GM12878 (cell line): ENCODE results near the gene TMEM131L. TPM values are rescaled to one million over a fixed set of nuclear protein-coding genes. Genes with fewer than 3 reads are reported as not detected.

Experiments
- ATF2 ChIP-seq: IDR thresholded peaks from 2 replicates; pipeline ENCODE4 v1.6.1; 2012; ENCODE audit warnings: low read length, inconsistent platforms
- ATF3 ChIP-seq: IDR thresholded peaks from 2 replicates; pipeline ENCODE4 v1.6.1; 2011; ENCODE audit warnings: low read depth, mild to moderate bottlenecking, low read length, moderate library complexity, borderline replicate concordance; ENCODE audit errors: extremely low read depth
- BACH1 ChIP-seq: fragments of 450-650 bp; IDR thresholded peaks from 2 replicates; pipeline ENCODE4 v1.6.1; 2017; ENCODE audit warnings: mild to moderate bottlenecking, borderline replicate concordance
- BCL11A ChIP-seq: IDR thresholded peaks from 2 replicates; pipeline ENCODE4 v1.6.1; 2011; ENCODE audit warnings: low read depth, low read length
- CEBPB ChIP-seq, 2 experiments: fragments of 150-350 bp in 1 of 2; IDR thresholded peaks; 2 replicates each; pipeline ENCODE4 v1.6.1; 2012 to 2014; ENCODE audit warnings: low read depth in 2 of 2, low read length in 2 of 2, borderline replicate concordance in 1 of 2, inconsistent platforms in 1 of 2
- DPF2 ChIP-seq: fragments of 450-650 bp; IDR thresholded peaks from 2 replicates; pipeline ENCODE4 v1.6.1; 2017; ENCODE audit warnings: mild to moderate bottlenecking
- EED ChIP-seq: sonication (generic); IDR thresholded peaks from 2 replicates; pipeline ENCODE4 v1.6.1; 2016; ENCODE audit warnings: antibody characterized with exemption, low read depth
- ESRRA ChIP-seq: IDR thresholded peaks from 2 replicates; pipeline ENCODE4 v1.6.1; 2012; ENCODE audit warnings: mild to moderate bottlenecking, low read length, improper control_type of control experiment
- ETV6 ChIP-seq, 2 experiments: fragments of 450-650 bp in 1 of 2; IDR thresholded peaks in 1 of 2; conservative IDR thresholded peaks in 1 of 2; 2 replicates each; pipeline ENCODE4 v1.6.1; 2014; ENCODE audit warnings: antibody characterized with exemption in 1 of 2, borderline replicate concordance in 1 of 2, low read depth in 1 of 2, mild to moderate bottlenecking in 1 of 2, moderate library complexity in 1 of 2
- FOXM1 ChIP-seq: IDR thresholded peaks from 2 replicates; pipeline ENCODE4 v1.6.1; 2012; ENCODE audit warnings: low read depth, mild to moderate bottlenecking, inconsistent platforms, low read length, moderate library complexity
- HDGF ChIP-seq: fragments of 450-650 bp; IDR thresholded peaks from 2 replicates; pipeline ENCODE4 v1.6.1; 2016; ENCODE audit warnings: antibody characterized with exemption
- IKZF1 ChIP-seq: fragments of 450-650 bp; conservative IDR thresholded peaks from 2 replicates; pipeline ENCODE4 v1.6.1; 2017; ENCODE audit warnings: antibody characterized with exemption, mild to moderate bottlenecking
- IKZF2 ChIP-seq, 2 experiments: fragments of 450-650 bp; IDR thresholded peaks; 2 replicates each; pipeline ENCODE4 v1.6.1; 2017; ENCODE audit warnings: mild to moderate bottlenecking in 2 of 2, moderate library complexity in 2 of 2
- JUND ChIP-seq: IDR thresholded peaks from 2 replicates; pipeline ENCODE4 v1.6.1; 2012; ENCODE audit warnings: low read depth, mild to moderate bottlenecking, low read length, improper control_type of control experiment, moderate library complexity
- MYB ChIP-seq: fragments of 150-350 bp; IDR thresholded peaks from 2 replicates; pipeline ENCODE4 v1.6.1; 2014; ENCODE audit warnings: mild to moderate bottlenecking, low read depth, low read length, borderline replicate concordance
- MYC ChIP-seq: IDR thresholded peaks from 2 replicates; pipeline ENCODE4 v1.6.1; 2011; ENCODE audit warnings: mild to moderate bottlenecking, low read length, moderate library complexity, inconsistent platforms; ENCODE audit not compliant: insufficient read depth, insufficient replicate concordance, insufficient read length, severe bottlenecking
- NFXL1 ChIP-seq: fragments of 450-650 bp; IDR thresholded peaks from 2 replicates; pipeline ENCODE4 v1.6.1; 2017; ENCODE audit warnings: antibody characterized with exemption, mild to moderate bottlenecking, borderline replicate concordance
- NFYA ChIP-seq: IDR thresholded peaks from 2 replicates; pipeline ENCODE4 v1.6.1; 2011; ENCODE audit warnings: low read depth, mild to moderate bottlenecking, low read length, improper control_type of control experiment, borderline replicate concordance
- NKRF ChIP-seq: fragments of 450-650 bp; conservative IDR thresholded peaks from 2 replicates; pipeline ENCODE4 v1.6.1; 2017; ENCODE audit warnings: mild to moderate bottlenecking, moderate library complexity
- RELA ChIP-seq: fragments of 450-650 bp; IDR thresholded peaks from 2 replicates; pipeline ENCODE4 v1.8.0; 2014; ENCODE audit warnings: borderline replicate concordance; ENCODE audit not compliant: partially characterized antibody
- SIN3A ChIP-seq: IDR thresholded peaks from 2 replicates; pipeline ENCODE4 v1.6.1; 2012; ENCODE audit warnings: low read depth, low read length, improper control_type of control experiment
- SMC3 ChIP-seq: IDR thresholded peaks from 2 replicates; pipeline ENCODE4 v1.6.1; 2011; ENCODE audit warnings: low read length, improper control_type of control experiment, borderline replicate concordance
- SREBF2 ChIP-seq: IDR thresholded peaks from 2 replicates; pipeline ENCODE4 v1.6.1; 2012; ENCODE audit warnings: mild to moderate bottlenecking, low read length
- TAF1 ChIP-seq: IDR thresholded peaks from 2 replicates; pipeline ENCODE4 v1.6.1; 2011; ENCODE audit warnings: mild to moderate bottlenecking, low read depth, low read length, borderline replicate concordance
- TARDBP ChIP-seq: IDR thresholded peaks from 2 replicates; pipeline ENCODE4 v1.6.1; 2016; ENCODE audit warnings: borderline replicate concordance
- YBX1 ChIP-seq: fragments of 450-650 bp; IDR thresholded peaks from 2 replicates; pipeline ENCODE4 v1.6.1; 2016; ENCODE audit warnings: antibody characterized with exemption
- YY1 ChIP-seq: IDR thresholded peaks from 2 replicates; pipeline ENCODE4 v1.6.1; 2011; ENCODE audit warnings: low read depth, mild to moderate bottlenecking, low read length
- ZBTB33 ChIP-seq: fragments of 450-650 bp; IDR thresholded peaks from 2 replicates; pipeline ENCODE4 v1.6.1; 2017; ENCODE audit warnings: mild to moderate bottlenecking
- ZNF24 ChIP-seq: fragments of 450-650 bp; IDR thresholded peaks from 2 replicates; pipeline ENCODE4 v1.6.1; 2017; ENCODE audit warnings: antibody characterized with exemption, mild to moderate bottlenecking
- polyA plus RNA-seq, 11 experiments: library from polyadenylated mRNA; depleted of rRNA in 4 of 11; unstranded in 6 of 11; stranded (reverse) in 5 of 11; fragments of >200 nt; fragmentation: Nextera tagmentation in 4 of 11; fragmentation: Illumina TruSeq in 1 of 11; extraction: Ambion mirVana in 4 of 11; extraction: Trizol in 1 of 11; gene quantifications; 1 replicate in 1 of 11; 2 replicates in 10 of 11; pipeline versions ENCODE4 v1.2.1 to v1.2.3, GENCODE V29; 2011 to 2016; ENCODE audit warnings: inconsistent platforms in 2 of 11, missing spikeins in 2 of 11, low read depth in 1 of 11
- total RNA-seq, 4 experiments: library from RNA; depleted of rRNA in 3 of 4; stranded (reverse); fragments of >200 nt in 3 of 4; fragmentation: Illumina TruSeq in 1 of 4; extraction: Trizol in 1 of 4; gene quantifications; 2 replicates each; pipeline versions ENCODE4 v1.2.1 to v1.2.3, GENCODE V29; 2013 to 2021

Gene TMEM131L
- total and polyA plus RNA-seq, 10 of the 15 experiments (the other 5 are each of a cell fraction or from before 2014, with no cell fraction given) = 8.5 to 101 (median 74.4) TPM

- no peak for TF ChIP-seq CEBPB (IDR thresholded peaks at IDR 0.05; ENCODE audit: borderline replicate concordance in 1 of 2, low read depth in 2 of 2, low read length in 2 of 2)
- no peak for TF ChIP-seq YBX1
- TF ChIP-seq JUND = no peak
- TF ChIP-seq MYC = no peak
- TF ChIP-seq HDGF = no peak; the same call in 1 of the 2 replicates
- TF ChIP-seq IKZF2 (IDR thresholded peaks at IDR 0.05) = peak; percentile 53 to 78
- TF ChIP-seq NFYA = no peak
- TF ChIP-seq ZBTB33 = no peak
- TF ChIP-seq FOXM1 = peak; percentile 55; the same call in 1 of the 2 replicates
- TF ChIP-seq SMC3 = no peak; the same call in 1 of the 2 replicates
- no peak for TF ChIP-seq SREBF2
- peak; percentile 3 for TF ChIP-seq IKZF1
- TF ChIP-seq NFXL1 = no peak
- TF ChIP-seq ESRRA = no peak
- TF ChIP-seq ETV6 (conservative IDR thresholded peaks at IDR 0.05 in 1 of 2, IDR thresholded peaks at IDR 0.05 in 1 of 2; ENCODE audit: borderline replicate concordance in 1 of 2, low read depth in 1 of 2) = 0 out of 4 replicates have a peak, but pooled peaks of 1 of the 2 experiments have one; percentile 41
- TF ChIP-seq ATF2 = peak; percentile 50; the same call in 1 of the 2 replicates
- TF ChIP-seq SIN3A = no peak
- TF ChIP-seq TAF1 = no peak
- no peak for TF ChIP-seq YY1
- TF ChIP-seq MYB = no peak
- TF ChIP-seq BACH1 = 0 out of 2 replicates have a peak, but pooled peaks have one; percentile 66
- no peak for TF ChIP-seq NKRF
- no peak; the same call in 1 of the 2 replicates for TF ChIP-seq BCL11A
- peak; percentile 86 for TF ChIP-seq EED
- no peak for TF ChIP-seq DPF2
- TF ChIP-seq ATF3 = no peak
- no peak for TF ChIP-seq TARDBP
- peak; percentile 90 for TF ChIP-seq RELA
- no peak for TF ChIP-seq ZNF24
These were observed 56.6 kb downstream of the TMEM131L start (continued) for GRCh38 chr4:153522802-153523094.
